PC-9 (cell line): ENCODE results near the gene KIF6. TPM values are rescaled to one million over a fixed set of nuclear protein-coding genes. Genes with fewer than 3 reads are reported as not detected.

Experiments used
- BruUV-seq: library from RNA; stranded (reverse); fragments of 400-500 nt; replicated peaks from 2 replicates; lab custom pipeline; 2021; lab: Mats Ljungman, UMichigan
- CTCF ChIA-PET: fragments of 300-600 bp; sonication (Branson Sonifier 250); formaldehyde crosslinking; loops from one replicate; lab custom pipeline; 2022; ENCODE audit warnings: antibody characterized with exemption; lab: Charles Lee
- POLR2A ChIA-PET: fragments of 300-600 bp; sonication (Branson Sonifier 250); formaldehyde crosslinking; loops from one replicate; lab custom pipeline; 2022; ENCODE audit warnings: antibody characterized with exemption; ENCODE audit not compliant: unreplicated experiment; lab: Charles Lee
- DNase-seq, 2 experiments: peaks; one replicate each; pipeline versions ENCODE4 v3.0.0 to v3.0.0-alpha.2; 2015 to 2022; ENCODE audit warnings: mixed read lengths in 1 of 2
- H2AFZ ChIP-seq: fragments of 200-600 bp; sonication (generic); 2 replicates; pipeline ENCODE4 v1.8.1; 2017; ENCODE audit warnings: antibody characterized with exemption
- H3F3A ChIP-seq: fragments of 200-600 bp; sonication (generic); 2 replicates; pipeline ENCODE4 v1.8.1; 2017; ENCODE audit warnings: antibody characterized with exemption, mild to moderate bottlenecking, low read depth; ENCODE audit not compliant: insufficient read depth
- H3K27ac ChIP-seq: fragments of 200-600 bp; sonication (generic); 2 replicates; pipeline ENCODE4 v1.6.1; 2016; ENCODE audit warnings: mixed run types
- H3K27me3 ChIP-seq: fragments of 200-600 bp; sonication (generic); 2 replicates; pipeline ENCODE4 v1.6.1; 2016; ENCODE audit warnings: low read depth, mixed run types; ENCODE audit not compliant: insufficient read depth
- H3K36me3 ChIP-seq: fragments of 200-600 bp; sonication (generic); 2 replicates; pipeline ENCODE4 v1.6.1; 2016; ENCODE audit warnings: low read depth, mixed run types
- H3K4me1 ChIP-seq: fragments of 200-600 bp; sonication (generic); replicated peaks from 2 replicates; pipeline ENCODE4 v1.6.1; 2016; ENCODE audit warnings: mixed run types; ENCODE audit not compliant: insufficient read depth
- H3K4me2 ChIP-seq: fragments of 200-600 bp; sonication (generic); 2 replicates; pipeline ENCODE4 v1.6.1; 2017; ENCODE audit warnings: mixed run types
- H3K4me3 ChIP-seq: fragments of 200-600 bp; sonication (generic); 2 replicates; pipeline ENCODE4 v1.6.1; 2016; ENCODE audit warnings: mixed run types
- H3K79me2 ChIP-seq: fragments of 200-600 bp; sonication (generic); 2 replicates; pipeline ENCODE4 v1.6.1; 2017; ENCODE audit warnings: low read depth, mixed run types
- H3K9me2 ChIP-seq: fragments of 200-600 bp; sonication (generic); 2 replicates; pipeline ENCODE4 v1.8.1; 2017; ENCODE audit warnings: mild to moderate bottlenecking; ENCODE audit not compliant: insufficient read depth
- H3K9me3 ChIP-seq: fragments of 200-600 bp; sonication (generic); 2 replicates; pipeline ENCODE4 v1.8.1; 2016; ENCODE audit warnings: low read depth; ENCODE audit not compliant: insufficient read depth
- H4K20me1 ChIP-seq: fragments of 200-600 bp; sonication (generic); 2 replicates; pipeline ENCODE4 v1.8.1; 2017; ENCODE audit not compliant: insufficient read depth
- EZH2 ChIP-seq: fragments of 200-600 bp; sonication (generic); IDR thresholded peaks from 2 replicates; pipeline ENCODE4 v1.8.0; 2017; ENCODE audit warnings: antibody characterized with exemption, low read depth
- intact Hi-C: fragments of 100-400 bp; cut with micrococcal nuclease; formaldehyde crosslinking; loops from one replicate; pipeline ENCODE4 v1.10.0; 2022; ENCODE audit not compliant: unreplicated experiment
- total RNA-seq: library from RNA; stranded (reverse); gene quantifications from 2 replicates; pipeline ENCODE4 v1.2.3, GENCODE V29; 2021
- TF ChIP-seq, protein P1 (sequence below): fragments of 200-600 bp; sonication (generic); conservative IDR thresholded peaks from 2 replicates; pipeline ENCODE4 v1.6.1; 2017; ENCODE audit warnings: mixed run types, antibody characterized with exemption, mild to moderate bottlenecking, moderate library complexity

KIF6 gene
- total RNA-seq, 1 experiment from 2014 or later: not detected

DNA sequence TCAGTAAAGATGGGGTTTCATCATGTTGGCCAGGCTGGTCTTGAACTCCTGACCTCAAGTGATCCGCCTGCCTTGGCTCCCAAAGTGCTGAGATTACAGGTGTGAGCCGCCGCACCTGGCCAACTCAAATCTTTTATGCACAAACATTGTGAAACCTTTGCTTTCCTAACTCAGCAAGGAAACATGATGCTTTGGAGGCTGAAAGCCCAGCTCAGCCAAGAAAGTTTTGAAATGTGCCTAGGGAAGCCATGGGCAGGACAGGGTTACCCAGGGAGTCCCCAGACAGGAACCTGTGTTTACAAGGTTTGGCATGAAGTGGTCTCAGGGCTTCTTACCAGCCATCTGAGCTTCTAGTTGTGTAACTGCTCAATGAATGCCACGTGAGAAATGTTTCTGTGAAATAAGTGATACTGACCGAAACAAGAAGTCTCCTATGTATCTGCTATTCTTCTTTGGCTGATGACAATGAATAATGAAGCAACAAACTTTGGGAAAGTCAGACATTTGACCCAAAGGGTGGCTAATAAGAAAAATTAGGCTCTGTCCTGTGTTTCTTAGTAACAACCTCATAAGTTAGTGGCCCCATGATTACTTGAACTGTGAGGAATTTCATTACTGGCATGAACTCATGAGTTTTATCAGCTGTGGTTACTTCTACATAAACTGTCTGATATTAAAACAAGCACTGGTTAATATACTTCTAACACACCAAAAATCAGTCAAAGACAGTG is 163.5 kb downstream of the KIF6 start:
- H3K79me2 ChIP-seq: no peaks in the 10 kb centered on the region
- no peaks in the 10 kb centered on the region for H3K36me3 ChIP-seq
- ChIA-PET POLR2A (no interaction called here), CTCF (no interaction called here)
- H3K9me3 ChIP-seq: no peaks in the 10 kb centered on the region
- no peak overlapping the region for H2AFZ ChIP-seq
- no peaks in the 10 kb centered on the region for H3F3A ChIP-seq
- H3K4me3 ChIP-seq: no peak overlapping the region
- H3K4me1 ChIP-seq: no peaks in the 10 kb centered on the region
- TF ChIP-seq EZH2: no peak
- TF ChIP-seq, protein P1, sequence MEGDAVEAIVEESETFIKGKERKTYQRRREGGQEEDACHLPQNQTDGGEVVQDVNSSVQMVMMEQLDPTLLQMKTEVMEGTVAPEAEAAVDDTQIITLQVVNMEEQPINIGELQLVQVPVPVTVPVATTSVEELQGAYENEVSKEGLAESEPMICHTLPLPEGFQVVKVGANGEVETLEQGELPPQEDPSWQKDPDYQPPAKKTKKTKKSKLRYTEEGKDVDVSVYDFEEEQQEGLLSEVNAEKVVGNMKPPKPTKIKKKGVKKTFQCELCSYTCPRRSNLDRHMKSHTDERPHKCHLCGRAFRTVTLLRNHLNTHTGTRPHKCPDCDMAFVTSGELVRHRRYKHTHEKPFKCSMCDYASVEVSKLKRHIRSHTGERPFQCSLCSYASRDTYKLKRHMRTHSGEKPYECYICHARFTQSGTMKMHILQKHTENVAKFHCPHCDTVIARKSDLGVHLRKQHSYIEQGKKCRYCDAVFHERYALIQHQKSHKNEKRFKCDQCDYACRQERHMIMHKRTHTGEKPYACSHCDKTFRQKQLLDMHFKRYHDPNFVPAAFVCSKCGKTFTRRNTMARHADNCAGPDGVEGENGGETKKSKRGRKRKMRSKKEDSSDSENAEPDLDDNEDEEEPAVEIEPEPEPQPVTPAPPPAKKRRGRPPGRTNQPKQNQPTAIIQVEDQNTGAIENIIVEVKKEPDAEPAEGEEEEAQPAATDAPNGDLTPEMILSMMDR: no peak
- no peaks in the 10 kb centered on the region for H3K9me2 ChIP-seq
- no peak overlapping the region for H3K27ac ChIP-seq
- H3K4me2 ChIP-seq: no peak overlapping the region
- peaks cover 16% of the 10 kb centered on the region for H3K27me3 ChIP-seq
- intact Hi-C loops: no loop called here
- BruUV-seq: no TSS peak
- no peaks in the 10 kb centered on the region for H4K20me1 ChIP-seq
- DNase-seq: no peak

DNA sequence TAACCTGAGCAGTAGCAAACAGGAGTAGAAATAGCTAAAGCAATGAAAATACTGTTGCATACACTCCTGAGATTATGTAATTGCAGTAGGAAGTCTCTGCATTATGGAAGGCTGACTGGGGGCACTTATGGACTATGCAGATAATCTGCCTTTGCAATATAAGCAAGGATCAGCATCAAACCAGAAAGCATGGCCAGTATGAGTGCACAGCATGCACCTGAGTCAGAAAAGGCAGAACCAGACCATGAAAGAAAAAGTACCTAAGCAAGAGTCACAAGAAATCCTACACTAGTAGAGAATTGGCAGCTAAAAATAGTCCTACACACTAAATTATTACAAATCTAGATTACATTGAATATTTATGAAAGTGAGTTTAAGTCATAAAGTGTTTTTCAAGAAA is 164.3 kb downstream of the KIF6 start:
- Histone ChIP-seq H3K9me3 (no peaks in the 10 kb centered on the region), H3K27me3 (peaks cover 23% of the 10 kb centered on the region), H4K20me1 (no peaks in the 10 kb centered on the region), H3K27ac (no peak overlapping the region), H3K9me2 (no peaks in the 10 kb centered on the region), H3K4me2 (no peak overlapping the region), H3K4me3 (no peak overlapping the region), H3K4me1 (no peaks in the 10 kb centered on the region), H2AFZ (no peak overlapping the region), H3K36me3 (no peaks in the 10 kb centered on the region), H3F3A (no peaks in the 10 kb centered on the region), H3K79me2 (no peaks in the 10 kb centered on the region)
- TF ChIP-seq EZH2: no peak
- TF ChIP-seq, protein P1: no peak
- intact Hi-C loops: no loop called here
- BruUV-seq: no TSS peak
- POLR2A ChIA-PET: no interaction called here
- DNase-seq: no peak
- CTCF ChIA-PET: no interaction called here

DNA sequence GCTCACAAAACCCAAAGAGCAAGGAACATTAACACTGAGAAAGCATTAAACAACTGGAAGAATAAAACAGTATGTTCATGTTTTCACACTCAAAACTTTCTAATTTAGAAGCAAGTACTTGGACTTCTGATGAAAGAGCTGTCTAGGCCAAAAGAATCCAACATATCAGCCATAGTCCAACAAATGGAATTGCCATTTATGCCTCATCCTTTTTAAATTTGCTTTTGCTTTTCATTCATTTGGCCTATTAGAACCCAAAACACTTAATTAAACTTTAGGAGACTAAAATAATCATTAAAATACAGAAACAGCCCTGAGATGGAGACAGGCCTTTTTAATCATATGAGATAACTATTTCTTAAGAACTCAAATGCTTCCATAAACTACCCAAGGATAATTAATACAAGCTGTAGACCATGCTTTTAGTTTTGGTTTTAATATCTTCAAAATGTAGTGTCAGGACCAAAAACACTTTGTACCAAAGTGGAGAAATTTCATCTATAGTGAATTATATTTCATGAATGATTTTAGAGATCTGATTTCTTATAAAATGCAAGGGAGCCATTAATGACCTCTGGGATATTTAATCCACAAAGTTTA is 166.5 kb downstream of the KIF6 start:
- Histone ChIP-seq H3K36me3 (no peaks in the 10 kb centered on the region), H2AFZ (no peak overlapping the region), H3K79me2 (no peaks in the 10 kb centered on the region), H4K20me1 (no peaks in the 10 kb centered on the region), H3K4me1 (no peaks in the 10 kb centered on the region), H3K9me3 (no peaks in the 10 kb centered on the region), H3K9me2 (no peaks in the 10 kb centered on the region), H3K27ac (no peak overlapping the region), H3K4me3 (no peak overlapping the region), H3K27me3 (peaks cover 38% of the 10 kb centered on the region), H3F3A (no peaks in the 10 kb centered on the region), H3K4me2 (no peak overlapping the region)
- no peak for DNase-seq
- BruUV-seq: no TSS peak
- TF ChIP-seq EZH2: no peak
- TF ChIP-seq, protein P1: no peak
- ChIA-PET CTCF (no interaction called here), POLR2A (no interaction called here)
- intact Hi-C loops: no loop called here
